ENCODE results near the gene TBCK.
"Not testable (repeated sequence)": the region's sequence is repeated elsewhere in the genome, so short reads cannot be mapped to it uniquely, and the experiment has no call there.

Gene TBCK

DNA sequence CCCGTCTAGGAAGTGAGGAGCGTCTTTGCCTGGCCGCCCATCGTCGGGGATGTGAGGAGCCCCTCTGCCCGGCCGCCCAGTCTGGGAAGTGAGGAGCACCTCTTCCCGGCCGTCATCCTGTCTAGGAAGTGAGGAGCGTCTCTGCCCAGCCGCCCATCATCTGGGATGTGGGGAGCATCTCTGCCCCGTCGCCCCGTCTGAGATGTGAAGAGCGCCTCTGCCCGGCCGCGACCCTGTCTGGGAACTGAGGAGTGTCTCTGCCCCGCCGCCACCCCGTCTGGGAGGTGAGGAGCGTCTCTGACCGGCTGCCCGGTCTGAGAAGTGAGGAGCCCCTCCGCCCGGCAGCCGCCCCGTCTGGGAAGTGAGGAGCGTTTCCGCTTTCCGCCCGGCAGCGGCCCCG is 5.2 kb upstream of the TBCK start:
- DNase-seq, result not testable (repeated sequence)

GRCh38 chr4:106320235-106320634 is 4.2 kb upstream of the TBCK start:
- DNase-seq, result no peak

- no peak for DNase-seq
These were observed 2.5 kb upstream of the TBCK start for GRCh38 chr4:106318511-106318910.

DNA sequence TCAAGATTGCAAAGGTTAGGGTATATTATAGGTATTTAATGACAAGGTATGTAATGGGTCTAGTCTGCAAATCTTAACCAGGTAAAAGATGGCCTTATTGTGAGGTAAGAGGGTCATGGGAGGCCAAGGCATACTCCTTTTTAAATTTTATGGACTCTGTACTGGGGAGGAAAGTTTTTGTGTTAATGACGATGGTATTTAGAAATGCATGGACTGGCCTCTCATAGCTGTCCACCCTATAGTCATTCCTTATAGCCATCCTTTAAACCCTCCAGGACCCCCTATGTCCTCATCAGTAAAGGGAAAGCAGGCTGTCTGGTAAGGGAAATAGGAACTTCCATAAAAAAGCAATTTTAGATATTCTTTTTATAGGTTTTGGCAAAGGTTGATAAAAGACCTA is 1.8 kb upstream of the TBCK start:
- DNase-seq, result no peak

GRCh38 chr4:106316773-106317409 is 882 bp upstream of the TBCK start:
- no peak for DNase-seq

DNA sequence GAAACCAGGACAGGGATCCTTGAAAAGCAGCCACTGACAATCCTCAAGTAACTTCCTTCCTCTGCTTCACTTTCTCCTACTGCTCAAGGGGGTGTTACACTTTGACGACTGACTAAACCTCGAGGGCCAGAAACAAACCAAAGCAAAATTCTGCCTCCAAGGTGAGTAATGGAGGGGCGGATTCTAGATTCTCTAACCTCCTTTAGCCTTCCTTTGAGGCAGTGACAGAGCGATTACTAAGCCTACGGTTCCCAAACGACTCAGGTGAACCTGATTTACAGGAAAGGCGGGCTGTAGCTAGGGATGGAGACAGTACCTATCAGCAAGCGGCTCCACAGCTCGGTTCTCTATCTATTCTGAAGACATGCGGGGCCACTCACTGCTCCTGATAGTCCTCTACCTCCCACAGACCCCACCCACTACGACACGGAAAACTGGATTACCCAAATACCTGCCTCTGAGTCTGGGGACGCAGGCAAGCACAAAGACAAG is 487 bp downstream of the TBCK start:
- no peak for DNase-seq

- DNase-seq, result no peak
These were observed 1.0 kb downstream of the TBCK start for GRCh38 chr4:106314960-106315359.

- no peak for DNase-seq
These were observed 2.9 kb downstream of the TBCK start for GRCh38 chr4:106312997-106313522.

DNA sequence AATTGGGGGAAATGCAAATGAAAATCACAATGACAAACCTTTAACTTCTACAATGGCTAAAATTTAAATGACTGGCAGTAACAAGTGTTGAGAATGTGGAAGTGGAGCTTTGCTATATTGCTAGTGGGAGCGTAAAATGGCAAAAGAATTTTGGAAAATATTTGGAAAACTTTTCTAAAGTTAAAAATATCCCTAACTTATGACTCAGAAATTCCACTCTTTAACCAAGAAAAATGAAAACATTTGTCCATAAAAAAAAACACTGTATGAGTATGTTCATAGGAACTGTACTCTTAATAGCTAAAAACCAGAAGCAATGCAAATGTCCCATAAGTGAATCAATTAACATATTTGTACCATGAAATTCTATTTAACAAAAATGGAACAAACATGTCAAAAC is 3.6 kb downstream of the TBCK start:
- no peak for DNase-seq

GRCh38 chr4:106306561-106306960 is 9.4 kb downstream of the TBCK start:
- DNase-seq, result no peak

DNA sequence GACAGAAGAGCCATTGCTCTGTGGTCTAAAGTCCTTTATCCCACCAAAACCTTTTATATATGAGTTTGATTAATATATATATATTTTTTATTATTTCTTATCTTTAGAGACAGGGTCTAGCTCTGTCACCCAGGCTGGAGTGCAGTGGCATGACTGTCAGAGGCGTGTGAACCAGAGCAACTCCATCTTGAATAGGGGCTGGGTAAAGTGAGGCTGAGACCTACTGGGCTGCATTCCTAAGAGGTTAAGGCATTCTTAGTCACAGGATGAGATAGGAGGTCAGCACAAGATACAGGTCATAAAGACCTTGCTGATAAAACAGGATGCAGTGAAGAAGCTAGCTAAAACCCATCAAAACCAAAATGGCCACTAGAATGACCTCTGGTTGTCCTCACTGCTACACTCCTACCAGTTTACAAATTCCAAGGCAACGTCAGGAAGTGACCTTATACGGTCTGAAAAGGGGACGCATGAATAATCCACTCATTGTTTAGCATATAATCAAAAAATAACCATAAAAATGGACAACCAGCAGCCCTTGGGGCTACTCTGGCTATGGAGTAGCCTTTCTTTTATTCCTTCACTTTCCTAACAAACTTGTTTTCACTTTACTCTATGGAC is 10.5 kb downstream of the TBCK start:
- no peak for DNase-seq

DNA sequence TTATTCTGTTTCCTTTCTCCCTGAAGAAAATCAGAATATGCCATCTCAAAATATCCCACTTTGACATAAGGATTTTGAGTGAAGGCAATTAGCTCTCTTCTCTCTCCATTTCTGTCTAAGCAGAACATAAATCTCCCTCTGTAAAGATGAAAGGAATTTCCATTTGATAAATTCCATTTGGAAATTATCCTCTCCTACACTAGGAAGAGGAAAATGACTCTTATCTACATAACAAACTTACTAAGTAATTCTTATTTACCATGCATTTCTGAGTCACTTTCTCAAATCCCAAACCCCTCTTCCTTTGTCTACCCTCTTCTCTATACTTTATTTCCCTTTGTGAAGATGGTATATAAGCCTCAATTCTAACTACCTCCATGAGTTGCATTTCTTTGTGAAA is 11.4 kb downstream of the TBCK start:
- DNase-seq, result no peak

DNA sequence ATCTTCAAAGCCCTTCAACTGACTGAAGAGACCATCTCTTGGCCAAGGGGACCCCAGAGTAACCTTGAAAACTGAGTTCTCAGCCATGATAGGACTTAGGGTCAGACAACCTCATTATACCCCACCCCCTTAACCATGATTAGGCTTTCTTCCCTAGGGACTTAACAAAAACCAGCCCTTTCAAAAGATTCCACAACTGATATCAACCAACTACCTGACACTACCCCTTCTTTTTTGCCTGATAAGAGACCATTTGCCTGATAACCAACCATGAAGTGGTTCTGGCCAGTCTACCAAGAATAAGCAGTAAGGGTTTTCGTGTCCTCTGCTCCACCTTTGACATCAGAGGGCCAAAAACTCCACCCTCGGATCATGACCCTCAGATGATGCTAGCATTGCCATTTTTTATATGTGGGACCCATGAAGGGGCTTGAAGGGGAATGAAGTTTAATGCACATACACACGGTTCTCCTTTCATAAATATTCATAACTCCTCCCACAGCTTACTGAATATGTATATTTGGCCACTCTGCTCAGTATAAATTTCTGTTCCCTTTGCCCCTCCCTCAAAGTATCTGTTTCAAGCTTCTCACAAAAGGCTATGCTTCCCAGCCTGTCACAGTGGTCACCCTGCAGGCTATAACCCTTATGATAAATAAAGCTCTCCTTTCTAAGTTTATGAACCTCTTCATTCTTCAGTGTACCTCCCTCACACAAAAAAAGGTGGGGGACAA is 12.3 kb downstream of the TBCK start:
- DNase-seq, result no peak

DNA sequence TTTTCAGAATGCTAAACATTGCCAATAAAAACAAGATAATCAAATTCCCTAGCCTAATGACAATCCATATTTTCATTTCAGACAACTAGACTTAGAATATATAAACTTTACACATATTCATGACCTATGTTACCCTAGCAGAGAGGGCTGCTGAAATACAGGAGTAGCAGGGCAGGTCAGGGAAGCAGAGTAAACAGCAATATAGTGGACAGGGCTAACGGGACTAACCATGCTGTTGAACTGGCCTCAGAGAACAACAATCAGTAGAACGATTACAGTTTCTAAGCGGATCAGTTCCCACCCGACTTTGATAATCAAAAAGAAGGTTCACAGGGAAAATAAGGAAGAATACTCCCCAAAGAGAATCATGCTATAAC is 14.0 kb downstream of the TBCK start:
- no peak for DNase-seq

GRCh38 chr4:106301393-106302061 is 14.5 kb downstream of the TBCK start:
- no peak for DNase-seq

GRCh38 chr4:106299977-106300376 is 16.0 kb downstream of the TBCK start:
- DNase-seq, result no peak

GRCh38 chr4:106297245-106298035 is 18.6 kb downstream of the TBCK start:
- DNase-seq, result no peak

GRCh38 chr4:106294062-106294461 is 21.9 kb downstream of the TBCK start:
- DNase-seq, result no peak

- no peak for DNase-seq
These were observed 24.3 kb downstream of the TBCK start for GRCh38 chr4:106291678-106292077.

- DNase-seq, result no peak
These were observed 26.3 kb downstream of the TBCK start for GRCh38 chr4:106289737-106290136.

DNA sequence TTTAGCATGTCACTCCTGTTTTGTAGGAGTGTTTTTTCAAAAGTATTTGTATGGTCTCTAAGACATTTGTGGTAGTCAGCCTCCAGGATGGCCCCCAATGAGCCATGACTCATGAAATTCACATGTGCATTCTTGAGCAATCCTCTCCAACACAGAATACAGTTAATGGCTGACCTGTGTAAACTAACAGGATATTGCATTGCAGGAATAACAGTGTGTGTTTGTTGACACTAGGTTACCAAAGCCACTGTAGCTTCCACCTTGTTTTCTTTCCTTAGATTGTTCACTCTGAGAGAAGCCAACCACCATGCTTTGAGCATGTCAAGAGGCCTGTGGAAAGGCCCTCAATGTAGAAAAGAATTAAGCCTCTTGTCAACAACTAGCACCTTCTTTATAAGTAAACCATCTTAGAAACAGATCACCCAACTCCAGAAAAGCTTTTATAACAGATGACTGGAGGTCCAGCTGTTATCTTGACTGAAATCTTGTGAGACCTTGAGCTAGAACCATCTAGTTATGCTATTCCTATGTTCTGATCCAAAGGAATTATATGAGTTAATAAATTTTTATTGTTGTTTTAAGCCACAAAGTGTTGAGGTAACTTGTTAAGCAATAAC is 28.5 kb downstream of the TBCK start:
- DNase-seq, result no peak

- no peak for DNase-seq
These were observed 29.4 kb downstream of the TBCK start for GRCh38 chr4:106286611-106287010.

Measured in NCI-H1694 treated with DMSO at 0.1 percent for 48 hours (cell line).